Right ventricle myocardium superior (tissue), 1 donor: ENCODE results near the gene CARD11. TPM values are rescaled to one million over a fixed set of nuclear protein-coding genes. Genes with fewer than 3 reads are reported as not detected.

Experiments
- ATAC-seq: fragments of 200-7000 bp; cut with Tn5 transposase; one replicate; pipeline ENCODE4 v1.9.1; 2020; ENCODE audit warnings: mild to moderate bottlenecking; ENCODE audit not compliant: poor library complexity
- DNase-seq: peaks from one replicate; pipeline ENCODE4 v3.0.0-alpha.2; 2020
- intact Hi-C: fragments of 100-400 bp; cut with DNase I; formaldehyde crosslinking; loops from one replicate; pipeline ENCODE4 v1.11.2; 2022
- total RNA-seq: library from RNA; stranded (reverse); fragmentation: NEBNext Ultra II Directional; extraction: Animal tissue kit (Norgen Biotek cat#: 25700); gene quantifications from one replicate; pipeline ENCODE4 v1.2.1, GENCODE V29; 2021
- donor health status: DM: no; HTN: yes; CAD: no; lungs with severe emphysema.

CARD11 gene
- total RNA-seq, 1 donor from 2014 or later: 0.22 TPM

DNA sequence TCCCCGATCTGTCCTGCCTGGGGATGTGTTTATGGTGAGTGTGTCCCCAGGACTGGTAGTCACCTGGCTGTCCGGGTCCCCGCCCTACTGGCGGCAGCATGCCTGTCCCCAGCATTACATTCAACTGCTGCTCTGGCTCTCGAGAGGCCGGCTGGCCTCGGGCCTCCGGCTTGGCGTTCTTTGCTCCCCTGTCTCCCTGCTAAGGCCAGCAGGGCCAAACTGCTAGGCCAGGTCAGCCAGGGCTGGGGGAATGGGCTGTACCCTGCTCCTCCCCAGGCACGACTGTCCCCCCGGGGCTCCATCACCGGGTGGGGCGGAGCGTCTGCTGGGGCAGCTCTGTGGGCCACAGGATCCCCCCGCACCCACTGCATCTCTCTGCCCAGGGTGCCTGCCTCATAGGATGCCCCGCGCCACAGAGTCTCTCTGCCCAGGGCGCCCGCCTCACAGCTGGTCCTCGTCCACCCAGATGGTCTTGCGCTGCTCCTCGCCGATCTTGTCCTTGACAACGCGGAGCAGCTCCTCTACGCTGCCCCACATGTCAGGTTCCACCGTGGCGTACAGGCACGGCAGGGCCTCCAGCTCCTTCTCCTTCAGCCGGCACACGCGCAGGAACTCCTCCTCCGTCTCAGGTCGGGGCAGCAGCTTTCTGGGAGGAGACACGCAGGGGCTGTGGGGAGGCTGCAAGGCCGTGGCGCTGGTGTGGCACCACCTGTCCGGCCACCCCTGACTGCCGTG is 137.3 kb downstream of the CARD11 start:
- ATAC-seq: no peak
- DNase-seq: no peak
- intact Hi-C loops: no loop called here

DNA sequence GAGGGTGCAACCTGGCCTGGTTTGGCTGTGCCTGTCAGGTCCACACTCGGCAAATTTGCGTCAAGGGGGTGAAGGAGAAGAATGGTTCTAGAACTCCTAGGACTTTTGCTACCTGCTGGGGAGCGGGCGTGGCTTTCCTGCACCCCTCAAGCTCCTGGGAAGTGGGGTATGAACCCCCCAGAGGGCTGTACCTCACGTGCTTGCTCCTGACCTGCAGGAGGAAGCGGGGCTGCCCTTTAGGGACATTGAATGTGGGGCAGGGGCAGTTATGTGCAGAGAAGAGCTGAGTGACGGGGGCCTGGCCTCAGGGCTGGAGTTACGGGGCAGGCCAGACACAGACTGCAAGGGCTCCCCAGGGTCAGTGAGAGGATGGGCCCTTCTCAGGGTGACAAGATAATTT is 138.2 kb downstream of the CARD11 start:
- intact Hi-C loops: no loop called here
- DNase-seq: no peak
- ATAC-seq: no peak

DNA sequence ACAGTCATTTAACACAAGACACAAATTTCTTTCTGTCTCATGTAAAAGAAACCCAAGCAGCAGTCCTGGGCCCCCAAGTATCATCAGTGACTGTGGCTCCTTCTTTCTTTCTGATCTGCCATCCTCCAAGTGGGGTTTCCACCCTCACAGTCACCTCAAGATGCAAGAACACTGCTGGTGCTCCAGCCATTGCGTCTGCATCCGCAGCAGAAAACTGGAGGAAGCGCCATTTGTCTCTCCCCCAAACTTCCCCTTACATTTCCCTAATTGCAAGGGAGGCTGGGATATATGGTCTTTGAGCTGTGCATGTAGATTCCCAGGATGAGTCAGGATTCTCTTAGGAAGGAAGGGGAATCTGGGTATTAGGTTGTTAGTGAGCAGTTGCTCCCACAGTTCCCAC is 138.6 kb downstream of the CARD11 start:
- ATAC-seq (no peak), DNase-seq (no peak)
- intact Hi-C loops: no loop called here

DNA sequence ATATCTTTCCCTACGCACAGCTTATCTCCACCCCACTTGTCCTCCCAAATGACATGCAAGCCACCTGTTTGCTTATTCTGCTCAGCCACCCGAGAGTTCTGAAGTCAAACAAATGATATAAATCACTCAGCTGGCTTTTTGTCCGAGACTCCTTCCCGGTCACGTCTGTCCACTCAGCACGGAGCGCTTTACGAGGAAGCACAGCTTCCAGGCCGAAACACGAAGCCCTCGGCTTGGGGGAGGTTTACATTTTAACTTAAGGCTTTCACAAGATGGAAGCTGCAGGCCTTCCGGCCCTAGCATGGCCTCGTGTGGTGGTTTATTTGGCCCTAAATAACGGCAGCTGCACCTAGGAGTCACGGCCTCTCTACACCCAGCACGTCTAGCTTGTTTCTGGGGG is 139.5 kb downstream of the CARD11 start:
- DNase-seq (no peak), ATAC-seq (no peak)
- intact Hi-C loops: no loop called here

DNA sequence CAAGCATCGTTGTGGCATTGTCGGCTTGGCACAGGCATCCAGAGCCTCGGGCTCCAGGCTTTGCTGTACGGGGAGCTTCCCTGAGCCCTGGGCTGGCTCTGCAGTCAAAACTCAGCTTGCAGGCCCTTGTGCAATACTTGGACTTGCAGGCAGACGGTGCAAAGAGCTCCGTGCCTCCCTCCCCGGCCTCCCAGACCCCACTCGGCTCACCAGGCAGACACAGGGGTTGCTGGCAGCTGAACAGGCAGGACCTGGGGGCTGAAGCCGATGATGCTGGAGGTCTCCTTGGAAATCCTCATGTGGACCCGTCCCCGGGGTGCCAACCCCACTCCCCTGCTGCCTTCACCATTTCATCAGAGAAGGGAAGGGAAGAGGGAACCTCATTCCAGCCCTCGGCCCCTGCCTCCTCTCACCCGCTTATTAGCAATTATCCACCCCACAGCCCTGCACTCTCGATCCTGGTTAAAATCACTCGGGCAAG is 139.9 kb downstream of the CARD11 start:
- intact Hi-C loops: no loop called here
- DNase-seq (no peak), ATAC-seq (no peak)

DNA sequence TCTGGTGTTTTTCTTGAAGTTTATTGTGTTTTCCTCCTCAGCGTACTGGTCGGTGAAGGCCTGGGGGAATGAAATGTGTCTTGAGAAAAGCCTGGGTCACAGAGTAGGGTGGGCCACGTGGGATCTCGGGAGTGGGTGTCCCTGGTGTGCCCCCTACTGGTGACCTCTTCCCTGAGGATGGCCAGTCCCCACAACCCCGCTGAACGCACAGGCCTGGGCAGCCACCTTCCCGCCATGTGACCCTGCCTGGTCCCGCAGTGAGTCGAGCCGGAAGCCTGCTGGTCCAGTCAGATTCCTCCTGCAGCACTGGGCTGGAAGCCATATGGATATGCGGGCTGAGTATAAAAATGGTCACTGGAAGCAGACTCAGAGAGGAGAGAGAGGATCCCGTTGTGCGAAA is 146.6 kb downstream of the CARD11 start:
- no peak for DNase-seq
- intact Hi-C loops: no loop called here
- no peak for ATAC-seq

DNA sequence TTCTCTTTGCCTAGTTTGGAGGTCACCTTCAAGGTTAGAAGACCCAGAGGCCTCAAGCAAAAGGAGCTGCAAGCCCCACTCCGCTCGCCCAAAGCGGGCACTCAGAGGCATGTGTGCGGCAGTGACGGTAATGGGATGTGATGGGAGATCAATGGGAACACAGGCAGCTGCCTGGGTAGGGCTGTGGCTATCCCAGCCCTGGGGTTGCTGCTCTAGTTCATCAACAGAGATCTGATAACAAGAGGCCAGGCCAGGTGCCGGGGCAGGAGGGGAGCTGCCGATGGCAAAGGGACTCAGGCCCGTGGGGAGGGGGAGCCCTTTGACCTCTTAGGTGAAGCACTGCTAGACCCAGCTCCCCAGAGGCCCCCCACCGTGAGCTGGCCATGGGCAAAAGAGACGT is 147.5 kb downstream of the CARD11 start:
- DNase-seq (no peak), ATAC-seq (no peak)
- intact Hi-C loops: no loop called here

DNA sequence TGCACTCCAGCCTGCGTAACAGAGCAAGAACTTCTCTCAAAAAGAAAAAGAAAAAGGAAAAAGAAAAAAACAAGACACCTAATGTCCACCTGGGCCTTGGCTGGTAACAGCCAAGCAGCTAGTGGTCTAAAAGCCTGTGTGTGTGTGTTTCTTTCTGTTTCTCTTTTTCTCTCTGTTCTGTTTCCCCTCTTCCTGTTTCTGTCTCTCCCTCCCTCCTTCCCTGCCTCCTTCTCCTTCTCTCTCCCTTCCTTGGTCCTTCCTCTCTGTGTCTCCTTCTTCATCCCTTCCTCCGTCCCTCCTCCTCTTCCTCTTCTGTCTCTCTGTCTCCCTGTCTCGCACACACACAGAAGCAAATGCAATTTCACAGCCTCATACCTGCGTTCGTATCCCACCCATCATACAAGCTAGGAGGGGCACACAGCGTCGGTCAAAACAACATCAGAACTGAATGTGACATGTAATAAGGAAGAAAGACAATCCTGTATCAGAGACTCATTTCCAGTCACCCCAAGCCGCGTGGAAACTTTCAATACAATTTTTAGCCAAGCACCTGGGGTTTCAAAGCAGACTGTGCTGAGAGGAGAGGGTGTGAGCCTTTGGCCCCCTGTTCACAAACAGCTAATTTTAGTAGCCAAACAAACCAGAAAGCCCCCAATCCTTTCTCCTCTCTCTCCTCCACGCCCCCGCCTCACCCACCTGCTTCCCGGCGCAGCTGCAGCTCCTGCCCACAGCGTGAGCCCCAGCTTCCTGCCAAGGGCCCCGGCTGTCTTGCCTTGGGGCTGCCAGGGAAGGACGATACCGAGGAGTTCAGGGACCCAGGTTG is 149.3 kb downstream of the CARD11 start:
- no peak for ATAC-seq
- no peak for DNase-seq
- intact Hi-C loops: no loop called here

DNA sequence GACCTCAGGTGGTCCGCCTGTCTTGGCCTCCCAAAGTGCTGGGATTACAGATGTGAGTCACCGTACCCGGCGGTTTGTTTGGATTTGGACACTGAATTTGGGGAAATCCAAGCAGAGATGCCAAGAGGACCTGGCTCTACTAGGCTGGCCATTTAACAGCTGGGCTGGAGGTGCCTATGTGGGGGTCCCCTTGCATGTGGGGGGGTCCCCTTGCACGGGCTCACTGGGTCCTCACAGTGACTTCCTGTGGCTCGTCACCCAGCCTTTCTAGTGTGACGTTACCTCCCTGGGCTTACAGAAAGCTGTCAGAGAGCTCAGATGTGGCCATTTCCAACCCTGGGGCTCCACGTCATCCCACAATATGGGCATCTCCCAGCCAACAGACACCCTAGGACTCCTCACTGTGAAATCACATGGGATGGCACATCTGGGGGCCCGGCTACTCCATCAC is 150.2 kb downstream of the CARD11 start:
- intact Hi-C loops: no loop called here
- DNase-seq (no peak), ATAC-seq (no peak)

DNA sequence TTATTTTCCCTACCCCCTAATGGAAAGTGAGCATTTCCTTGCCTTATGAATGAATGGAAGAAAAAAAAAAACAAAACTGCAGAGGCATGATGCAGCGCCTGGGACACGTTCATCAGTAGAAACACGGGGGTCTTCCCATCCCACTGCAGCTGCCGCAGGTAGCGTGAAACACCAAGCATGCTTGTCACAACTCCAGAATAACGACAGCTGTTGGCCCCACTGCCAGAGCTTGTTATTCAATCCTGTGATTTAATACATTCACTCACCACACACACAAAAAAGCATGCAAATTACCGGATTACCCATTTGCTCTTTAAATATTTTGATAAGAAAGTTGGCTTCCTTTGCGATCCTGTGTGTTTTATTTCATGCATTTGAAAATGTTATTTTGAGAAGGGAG is 151.1 kb downstream of the CARD11 start:
- DNase-seq (no peak), ATAC-seq (no peak)
- intact Hi-C loops: no loop called here

DNA sequence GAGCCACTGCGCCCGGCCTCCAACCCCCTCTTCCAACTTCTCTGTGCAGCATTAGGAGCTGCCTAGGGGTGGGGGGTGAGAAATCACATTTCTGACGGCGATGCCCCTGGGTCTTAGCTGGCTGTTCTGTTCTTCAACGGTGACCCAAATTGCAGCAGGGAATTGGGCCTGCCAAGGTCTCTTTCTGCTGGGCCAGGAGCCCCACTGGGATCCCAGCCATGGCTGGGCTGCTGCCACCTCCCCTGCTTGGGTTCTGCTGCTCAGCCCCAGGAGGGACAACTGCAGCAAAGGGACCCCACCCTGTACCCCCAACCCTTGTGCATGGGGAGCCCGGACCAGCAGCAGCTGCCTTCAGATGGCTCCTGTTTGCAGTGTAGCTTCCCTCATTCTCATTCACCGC is 155.9 kb downstream of the CARD11 start:
- ATAC-seq (no peak), DNase-seq (no peak)
- intact Hi-C loops: loop anchor here (10.0 kb wide), 1 partner anchor 277 kb away; no protein-coding TSS in a partner anchor

DNA sequence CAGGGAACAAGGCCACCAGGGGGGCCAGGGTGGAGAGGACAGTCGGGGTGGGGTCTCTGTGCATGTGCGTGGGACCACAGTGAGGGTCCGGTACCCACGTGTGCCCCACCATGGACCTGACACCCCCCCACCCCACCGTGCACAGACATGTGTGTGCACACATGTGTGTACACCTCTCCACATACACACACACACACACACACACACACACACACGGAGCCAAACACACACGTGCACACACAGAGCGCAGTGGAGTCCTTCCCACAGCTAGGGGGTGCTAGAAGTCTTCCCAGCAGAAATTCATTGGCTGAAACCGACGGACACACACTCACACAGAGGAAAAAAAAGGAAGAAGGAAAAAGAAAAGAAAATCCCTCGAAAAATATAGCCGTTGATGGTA is 156.8 kb downstream of the CARD11 start:
- intact Hi-C loops: loop anchor here (10.0 kb wide), 1 partner anchor 278 kb away; no protein-coding TSS in a partner anchor
- peak; percentile 50 for DNase-seq

DNA sequence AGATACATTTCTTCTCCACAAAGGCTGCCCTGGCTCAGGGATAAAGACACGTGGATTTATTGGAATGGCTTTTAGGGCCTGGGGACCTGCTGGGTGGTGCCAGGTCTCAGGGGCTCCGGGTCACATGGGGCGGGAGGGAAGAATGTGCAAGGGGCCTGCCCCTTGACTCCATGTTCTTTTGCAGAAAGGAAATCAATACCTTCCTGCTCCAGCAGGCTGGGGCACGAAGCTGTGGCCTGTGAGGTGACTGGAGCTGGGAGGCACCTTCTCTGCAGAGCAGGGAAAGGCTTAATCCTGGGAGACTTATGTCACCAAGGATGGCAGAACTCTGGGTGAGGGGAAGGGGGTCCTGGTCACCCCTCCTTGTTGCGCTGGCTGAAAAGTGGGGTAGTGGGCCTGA is 157.3 kb downstream of the CARD11 start:
- intact Hi-C loops: loop anchor here (10.0 kb wide), 1 partner anchor 278 kb away; no protein-coding TSS in a partner anchor
- no peak for DNase-seq
- ATAC-seq: peak; percentile 15

More for the DNA sequence above, 156.8 kb downstream of the CARD11 start:
- ATAC-seq: peak; percentile 82

DNA sequence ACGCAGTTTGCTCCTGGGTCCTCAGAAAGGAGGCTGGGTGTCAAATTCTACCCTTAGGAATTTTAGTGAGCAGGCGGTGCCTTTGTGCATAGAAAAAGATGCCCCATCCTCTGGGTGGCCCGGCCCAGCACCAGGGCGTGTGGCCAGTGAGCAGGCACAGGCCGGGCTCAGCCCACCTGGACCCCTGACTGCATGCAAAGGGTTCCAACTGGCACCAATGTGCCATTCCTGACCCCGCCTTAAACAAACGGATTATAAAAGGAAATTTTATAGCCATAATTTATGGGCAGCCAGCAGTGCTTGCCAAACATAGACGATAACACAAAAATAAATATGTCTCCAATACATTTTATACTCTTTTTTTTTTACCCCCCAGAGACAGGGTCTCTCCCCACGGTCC is 159.5 kb downstream of the CARD11 start:
- ATAC-seq: no peak
- no peak for DNase-seq
- intact Hi-C loops: loop anchor here (10.0 kb wide), 1 partner anchor 281 kb away; no protein-coding TSS in a partner anchor

DNA sequence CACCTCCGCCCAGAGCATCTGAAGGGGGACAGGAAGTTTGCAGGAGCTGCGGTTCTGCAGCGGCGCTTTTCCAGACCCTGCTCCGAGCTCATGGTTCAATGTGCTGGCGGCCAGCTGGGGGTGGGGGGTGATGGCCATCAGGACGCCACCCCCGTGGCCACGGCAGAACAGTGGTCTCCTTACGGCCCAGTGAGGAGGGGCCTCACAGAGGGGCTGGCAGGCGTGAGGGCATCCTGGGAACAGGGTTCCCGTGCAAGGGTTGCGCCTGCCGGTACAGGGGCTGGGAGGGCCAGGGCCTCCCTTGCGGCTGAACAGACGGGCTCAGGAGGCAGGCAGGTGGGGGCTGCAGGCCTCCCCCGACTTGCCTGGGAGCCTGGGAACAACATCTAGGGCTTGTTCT is 160.6 kb downstream of the CARD11 start:
- no peak for ATAC-seq
- no peak for DNase-seq
- intact Hi-C loops: loop anchor here (10.0 kb wide), 1 partner anchor 282 kb away; no protein-coding TSS in a partner anchor

DNA sequence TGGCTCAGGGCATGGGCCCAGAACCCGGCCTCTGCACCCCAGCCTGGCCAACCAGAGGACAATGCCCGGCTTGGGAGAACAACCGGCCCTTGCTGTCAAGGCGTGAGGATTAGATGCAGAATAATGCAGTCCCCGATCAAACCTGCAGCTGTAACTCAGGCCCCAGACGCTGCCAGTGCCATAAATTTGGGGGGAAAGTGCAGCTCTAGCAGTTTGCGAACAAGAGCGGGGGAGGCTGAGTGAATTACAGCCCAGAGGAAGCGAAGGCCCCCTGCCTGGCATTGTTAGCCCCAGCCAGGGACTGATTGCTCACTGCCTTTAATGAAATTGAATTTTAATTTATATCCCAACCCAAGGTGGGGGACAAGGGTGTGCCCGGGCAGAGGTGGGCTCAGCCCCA is 161.6 kb downstream of the CARD11 start:
- DNase-seq (no peak), ATAC-seq (no peak)
- intact Hi-C loops: loop anchor here (10.0 kb wide), 1 partner anchor 283 kb away; no protein-coding TSS in a partner anchor

DNA sequence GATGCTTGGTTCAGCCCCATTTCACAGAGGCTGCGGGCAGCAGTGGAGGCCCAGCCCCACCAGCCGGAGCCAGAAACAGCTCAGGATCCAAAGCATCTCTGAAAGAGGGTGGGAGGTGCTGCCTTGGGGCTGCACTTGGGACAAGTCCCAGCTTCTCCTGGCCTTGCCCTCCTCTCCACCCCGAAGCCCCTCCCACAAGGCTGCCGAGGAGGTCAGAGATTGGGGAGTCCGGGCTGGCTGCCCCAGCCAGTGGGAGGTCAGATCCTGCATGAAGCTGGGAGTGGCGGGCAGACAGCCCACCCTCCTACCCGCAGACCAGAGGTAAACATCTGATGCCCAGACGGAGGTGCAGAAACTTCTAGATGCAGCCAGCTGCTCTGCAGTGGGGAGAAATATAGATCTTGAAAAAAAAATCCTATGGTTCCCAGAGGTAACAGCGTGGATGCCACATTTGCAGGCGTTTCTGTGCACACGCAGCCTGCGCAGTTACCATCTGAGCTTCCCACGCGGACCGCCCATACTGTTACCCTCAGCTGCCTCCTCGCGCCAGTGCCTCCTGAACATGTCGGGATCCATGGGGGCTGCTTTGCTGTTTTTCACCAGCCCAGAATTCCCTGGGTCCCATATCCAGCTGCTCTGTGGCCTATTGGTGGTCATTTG is 162.7 kb downstream of the CARD11 start:
- intact Hi-C loops: loop anchor here (10.0 kb wide), 1 partner anchor 284 kb away; no protein-coding TSS in a partner anchor
- ATAC-seq (no peak), DNase-seq (no peak)

DNA sequence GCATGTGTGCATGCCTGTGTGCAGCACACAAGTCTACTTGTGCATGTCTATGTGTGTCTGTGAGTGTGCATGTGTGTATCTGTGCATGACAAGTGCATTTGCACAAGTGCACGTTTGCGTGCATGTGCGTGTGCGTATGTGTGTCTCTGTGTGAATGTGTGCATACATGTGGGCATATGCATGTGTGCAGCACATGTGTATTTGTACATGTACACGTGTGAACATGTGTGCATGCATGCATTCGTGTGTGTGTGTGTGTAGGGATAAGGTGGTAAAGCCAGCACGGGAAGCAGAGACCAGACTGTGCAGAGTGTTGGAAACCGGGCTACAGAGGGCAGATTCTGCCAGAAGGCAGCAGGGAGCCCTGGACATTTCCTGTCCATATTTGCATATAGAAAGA is 163.6 kb downstream of the CARD11 start:
- ATAC-seq (no peak), DNase-seq (no peak)
- intact Hi-C loops: loop anchor here (10.0 kb wide), 1 partner anchor 285 kb away; no protein-coding TSS in a partner anchor

DNA sequence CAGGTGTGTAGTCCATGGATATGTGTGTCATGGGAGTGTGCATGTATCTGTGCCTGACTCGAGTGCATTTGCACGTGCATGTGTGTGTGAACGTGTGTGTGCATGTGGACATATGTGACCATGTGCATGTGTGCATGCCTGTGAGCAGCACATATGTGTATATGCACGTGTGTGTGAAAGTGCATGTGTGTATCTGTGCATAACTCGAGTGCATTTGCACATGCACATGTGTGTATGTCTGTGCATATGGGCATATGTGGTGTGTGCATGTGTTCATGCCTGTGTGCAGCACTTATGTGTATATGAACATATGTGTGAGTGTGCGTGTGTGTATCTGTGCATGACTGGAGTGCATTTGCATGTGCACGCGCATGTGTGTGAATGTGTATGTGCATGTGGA is 164.3 kb downstream of the CARD11 start:
- intact Hi-C loops: no loop called here
- ATAC-seq: no peak
- DNase-seq: no peak
